PC-3 (cell line): ENCODE measurements around the gene KLF13.

Experiments
- CTCF ChIP-seq: fragments of 300-600 bp; sonication (generic); conservative IDR thresholded peaks from 2 replicates; pipeline ENCODE4 v1.5.1; 2017; ENCODE audit warnings: antibody characterized with exemption, low read depth, mild to moderate bottlenecking, low read length
- EZH2 ChIP-seq: fragments of 300-600 bp; sonication (generic); IDR thresholded peaks from one replicate; pipeline ENCODE4 v1.6.1; 2017; ENCODE audit warnings: antibody characterized with exemption, mild to moderate bottlenecking, low read length; ENCODE audit not compliant: unreplicated experiment

- TF ChIP-seq CTCF (no peak), EZH2 (no peak)
Measured at GRCh38 chr15:31324186-31324585, 2.4 kb upstream of the KLF13 start.
